ENCODE results near the gene OSBPL10.

The OSBPL10 gene

DNA sequence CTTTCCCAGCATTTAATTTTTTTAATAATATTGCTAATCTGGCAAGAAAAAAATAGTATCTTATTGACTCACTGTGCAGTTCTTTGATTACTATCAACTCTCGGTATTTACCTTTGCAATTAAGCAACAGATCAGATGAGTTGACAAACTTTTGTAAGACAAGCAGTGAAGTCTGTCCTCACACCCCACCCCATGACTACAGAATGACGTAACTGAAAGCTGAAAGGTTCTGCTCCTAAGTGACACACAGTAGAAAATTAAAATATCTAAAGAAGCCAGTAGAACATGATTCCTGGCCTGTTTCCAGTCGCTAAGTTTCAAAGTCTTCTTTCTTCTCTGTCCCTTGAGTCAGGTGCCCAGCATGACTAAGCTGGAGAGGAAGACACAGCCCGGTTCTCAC is 312.8 kb downstream of the OSBPL10 start:
- TF ChIP-seq, protein P1, sequence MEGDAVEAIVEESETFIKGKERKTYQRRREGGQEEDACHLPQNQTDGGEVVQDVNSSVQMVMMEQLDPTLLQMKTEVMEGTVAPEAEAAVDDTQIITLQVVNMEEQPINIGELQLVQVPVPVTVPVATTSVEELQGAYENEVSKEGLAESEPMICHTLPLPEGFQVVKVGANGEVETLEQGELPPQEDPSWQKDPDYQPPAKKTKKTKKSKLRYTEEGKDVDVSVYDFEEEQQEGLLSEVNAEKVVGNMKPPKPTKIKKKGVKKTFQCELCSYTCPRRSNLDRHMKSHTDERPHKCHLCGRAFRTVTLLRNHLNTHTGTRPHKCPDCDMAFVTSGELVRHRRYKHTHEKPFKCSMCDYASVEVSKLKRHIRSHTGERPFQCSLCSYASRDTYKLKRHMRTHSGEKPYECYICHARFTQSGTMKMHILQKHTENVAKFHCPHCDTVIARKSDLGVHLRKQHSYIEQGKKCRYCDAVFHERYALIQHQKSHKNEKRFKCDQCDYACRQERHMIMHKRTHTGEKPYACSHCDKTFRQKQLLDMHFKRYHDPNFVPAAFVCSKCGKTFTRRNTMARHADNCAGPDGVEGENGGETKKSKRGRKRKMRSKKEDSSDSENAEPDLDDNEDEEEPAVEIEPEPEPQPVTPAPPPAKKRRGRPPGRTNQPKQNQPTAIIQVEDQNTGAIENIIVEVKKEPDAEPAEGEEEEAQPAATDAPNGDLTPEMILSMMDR (IDR thresholded peaks at IDR 0.05) = no peak
- H3K27ac ChIP-seq = no peak overlapping the region

DNA sequence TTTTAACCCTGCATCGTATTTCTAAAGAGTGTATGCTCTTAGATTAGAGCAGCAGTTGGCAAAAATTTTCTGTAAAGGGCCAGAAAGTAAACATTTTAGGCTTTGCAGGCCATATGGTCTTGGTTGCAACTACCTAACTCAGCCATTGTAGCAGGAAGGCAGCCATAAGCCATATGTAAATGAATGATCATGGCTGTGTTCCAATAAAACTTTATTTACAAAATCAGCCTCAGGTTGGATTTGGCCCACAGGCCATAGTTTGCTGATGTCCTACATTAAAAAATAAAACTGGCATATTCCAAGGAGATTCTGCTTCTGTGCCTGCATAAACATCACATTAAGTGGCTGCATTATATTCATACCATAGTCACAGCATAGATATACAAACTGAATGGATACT is 313.5 kb downstream of the OSBPL10 start:
- DNase-seq (ENCODE audit: low spot score) = no peak
- H3K27ac ChIP-seq = no peak overlapping the region
- no peak overlapping the region for H3K4me3 ChIP-seq
- TF ChIP-seq, protein P1 (IDR thresholded peaks at IDR 0.05) = no peak

More for the DNA sequence above, 312.8 kb downstream of the OSBPL10 start:
- no peak for DNase-seq (ENCODE audit: low spot score)
- no peak overlapping the region for H3K4me3 ChIP-seq

DNA sequence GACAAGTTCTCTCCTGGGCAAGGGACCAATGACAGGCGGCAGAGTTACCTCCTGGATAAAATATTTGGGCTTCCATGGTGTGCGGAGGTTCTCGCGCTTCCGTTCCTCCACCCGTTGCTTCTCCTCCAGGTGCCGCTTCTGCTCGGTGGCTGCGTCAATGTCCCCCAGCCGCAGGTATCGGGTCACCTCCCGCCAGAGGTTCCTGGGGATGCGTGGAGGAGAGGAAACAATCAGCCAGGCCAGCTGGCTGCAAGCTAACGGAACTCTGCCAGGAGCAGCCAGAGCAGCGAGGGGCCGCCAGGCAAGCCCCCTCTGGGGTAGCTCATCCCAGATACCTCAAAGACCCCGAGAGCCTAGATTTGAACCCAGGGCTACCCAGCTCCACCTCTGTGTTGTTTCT is 317.0 kb downstream of the OSBPL10 start:
- TF ChIP-seq, protein P1 (IDR thresholded peaks at IDR 0.05) = no peak
- no peak overlapping the region for H3K27ac ChIP-seq
- peak; percentile 61 for DNase-seq (ENCODE audit: low spot score)
- no peak overlapping the region for H3K4me3 ChIP-seq

DNA sequence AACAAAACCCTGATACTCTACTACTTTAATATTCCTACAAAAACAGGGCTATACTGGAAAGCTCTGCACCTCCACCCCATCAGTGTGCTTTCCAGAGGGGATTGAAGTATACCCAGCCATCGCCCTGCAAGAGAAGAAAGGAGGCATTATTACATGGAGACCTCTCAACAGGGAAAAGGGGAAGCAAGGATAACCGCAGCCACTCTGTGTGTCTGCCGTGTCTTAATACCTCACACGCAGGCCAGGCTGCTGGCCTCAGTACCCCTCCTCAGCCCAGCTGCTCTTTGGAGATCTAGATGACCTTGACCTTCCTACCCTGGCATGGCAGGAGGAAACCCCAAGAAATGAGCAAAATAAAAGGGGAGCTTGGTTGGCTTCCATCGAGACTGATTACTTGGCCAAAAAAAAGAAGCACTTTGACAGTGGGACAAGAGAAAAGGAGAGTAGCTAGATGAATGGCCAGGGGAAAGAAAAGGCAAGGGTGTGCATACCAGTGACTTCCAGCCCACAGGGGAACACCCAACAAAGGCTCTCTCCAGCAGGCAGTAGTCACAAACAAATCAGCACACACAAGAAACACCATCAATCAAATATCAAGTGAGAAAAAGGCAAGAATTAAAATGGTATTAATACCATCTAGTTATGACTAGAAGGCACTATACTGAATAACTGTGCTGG is 318.9 kb downstream of the OSBPL10 start:
- H3K27ac ChIP-seq = no peak overlapping the region
- no peak for DNase-seq (ENCODE audit: low spot score)
- TF ChIP-seq, protein P1 (IDR thresholded peaks at IDR 0.05) = no peak
- H3K4me3 ChIP-seq = no peak overlapping the region

DNA sequence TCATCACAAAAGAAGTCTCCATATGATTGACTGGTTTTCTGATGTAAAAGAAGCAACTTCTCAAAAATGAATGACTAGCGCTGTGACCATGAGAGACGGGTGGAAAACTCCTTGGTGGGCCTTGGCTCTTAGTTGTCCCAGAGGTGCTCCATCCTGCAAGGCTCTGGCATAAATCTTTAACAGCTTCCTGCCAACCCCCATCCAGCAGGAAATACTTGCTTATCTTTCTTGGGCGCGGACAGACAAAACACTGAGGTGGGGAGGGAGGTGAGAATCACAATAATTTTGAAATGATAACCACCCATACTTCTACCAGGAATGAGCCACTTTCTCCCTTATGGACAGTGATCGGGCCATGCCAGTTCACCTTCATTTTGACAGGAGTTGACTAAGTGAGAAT is 319.8 kb downstream of the OSBPL10 start:
- no peak overlapping the region for H3K4me3 ChIP-seq
- H3K27ac ChIP-seq = no peak overlapping the region
- TF ChIP-seq, protein P1 (IDR thresholded peaks at IDR 0.05) = no peak

DNA sequence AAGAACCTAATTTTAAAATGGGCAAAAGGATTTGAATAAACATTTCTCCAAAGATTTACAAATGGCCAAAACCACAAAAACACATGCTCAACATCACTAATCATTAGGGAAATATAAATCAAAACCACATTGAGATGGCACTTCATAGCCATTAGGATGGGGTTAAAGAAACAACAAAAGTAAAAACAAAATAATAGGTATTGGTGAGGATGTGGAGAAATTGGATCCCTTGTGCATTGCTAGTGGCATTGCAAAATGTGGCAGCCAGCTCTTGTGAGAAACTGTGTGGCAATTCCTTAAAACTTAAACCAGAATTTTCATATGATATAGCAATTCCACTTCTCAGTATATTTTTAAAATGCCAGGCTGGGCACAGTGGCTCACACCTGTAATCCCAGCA is 321.8 kb downstream of the OSBPL10 start:
- no peak overlapping the region for H3K4me3 ChIP-seq
- DNase-seq (ENCODE audit: low spot score) = no peak
- TF ChIP-seq, protein P1 (IDR thresholded peaks at IDR 0.05) = no peak
- H3K27ac ChIP-seq = no peak overlapping the region

More for the DNA sequence above, 319.8 kb downstream of the OSBPL10 start:
- DNase-seq (ENCODE audit: low spot score) = no peak

DNA sequence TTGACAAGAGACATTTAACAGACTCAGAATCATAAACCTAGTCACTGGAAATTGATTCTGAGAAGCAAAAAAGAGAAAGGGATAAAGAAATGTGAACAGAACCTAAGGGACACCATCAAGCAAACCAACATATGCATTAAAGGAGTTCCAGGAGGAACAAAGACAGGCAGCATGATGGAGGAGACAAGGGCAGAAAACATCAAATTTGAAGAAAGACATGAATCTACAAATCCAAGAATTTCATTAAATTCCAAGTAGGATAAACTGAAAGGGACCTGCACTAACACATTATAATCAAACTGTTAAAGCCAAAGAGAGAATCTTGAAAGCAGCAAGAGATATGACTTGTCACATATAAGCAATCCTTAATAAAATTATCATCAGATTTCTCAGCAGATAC is 326.1 kb downstream of the OSBPL10 start:
- Histone ChIP-seq H3K4me3 (no peak overlapping the region), H3K27ac (no peak overlapping the region)
- TF ChIP-seq, protein P1 (IDR thresholded peaks at IDR 0.05) = no peak
- no peak for DNase-seq (ENCODE audit: low spot score)
